HCT116 (cell line): Measurements from ENCODE around the gene SLC38A2.

Experiments
- ZFX ChIP-seq: fragments of 450-650 bp; IDR thresholded peaks from 2 replicates; pipeline ENCODE4 v1.6.1; 2017
- TF ChIP-seq, protein P1 (sequence below): IDR thresholded peaks from 2 replicates; pipeline ENCODE4 v1.6.1; 2012; ENCODE audit warnings: low read depth
- TF ChIP-seq, protein P2 (sequence below), 3 experiments: fragments of 200-600 bp in 1 of 3; sonication (generic) in 1 of 3; IDR thresholded peaks in 2 of 3; conservative IDR thresholded peaks in 1 of 3; 2 replicates each; pipeline ENCODE4 v1.5.1; 2012 to 2017; ENCODE audit warnings: low read depth in 2 of 3, low read length in 2 of 3, antibody characterized with exemption in 1 of 3, borderline replicate concordance in 1 of 3, control low read depth in 1 of 3, mild to moderate bottlenecking in 1 of 3, mixed read lengths in 1 of 3, mixed run types in 1 of 3, moderate library complexity in 1 of 3; ENCODE audit not compliant: insufficient read depth in 1 of 3

DNA sequence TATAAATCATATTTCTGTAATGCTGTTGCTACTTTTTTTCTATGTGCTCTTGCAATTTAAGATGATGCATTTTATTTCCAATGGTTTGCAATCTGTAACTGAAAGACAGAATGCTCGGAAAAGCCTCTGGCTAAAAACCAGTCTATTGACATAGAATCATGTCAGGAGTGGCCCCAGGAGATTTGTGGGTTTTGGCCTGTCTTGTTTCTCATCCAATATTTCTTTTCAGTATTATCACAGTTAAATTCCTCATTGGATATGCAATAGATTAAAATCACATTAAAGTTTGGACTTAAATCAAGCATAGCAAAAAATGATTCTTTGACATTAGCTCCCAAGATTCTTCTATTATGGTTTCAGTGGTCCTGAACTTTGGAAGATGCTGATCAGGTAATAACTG lies 19.1 kb upstream of the SLC38A2 start:
- TF ChIP-seq, protein P1, sequence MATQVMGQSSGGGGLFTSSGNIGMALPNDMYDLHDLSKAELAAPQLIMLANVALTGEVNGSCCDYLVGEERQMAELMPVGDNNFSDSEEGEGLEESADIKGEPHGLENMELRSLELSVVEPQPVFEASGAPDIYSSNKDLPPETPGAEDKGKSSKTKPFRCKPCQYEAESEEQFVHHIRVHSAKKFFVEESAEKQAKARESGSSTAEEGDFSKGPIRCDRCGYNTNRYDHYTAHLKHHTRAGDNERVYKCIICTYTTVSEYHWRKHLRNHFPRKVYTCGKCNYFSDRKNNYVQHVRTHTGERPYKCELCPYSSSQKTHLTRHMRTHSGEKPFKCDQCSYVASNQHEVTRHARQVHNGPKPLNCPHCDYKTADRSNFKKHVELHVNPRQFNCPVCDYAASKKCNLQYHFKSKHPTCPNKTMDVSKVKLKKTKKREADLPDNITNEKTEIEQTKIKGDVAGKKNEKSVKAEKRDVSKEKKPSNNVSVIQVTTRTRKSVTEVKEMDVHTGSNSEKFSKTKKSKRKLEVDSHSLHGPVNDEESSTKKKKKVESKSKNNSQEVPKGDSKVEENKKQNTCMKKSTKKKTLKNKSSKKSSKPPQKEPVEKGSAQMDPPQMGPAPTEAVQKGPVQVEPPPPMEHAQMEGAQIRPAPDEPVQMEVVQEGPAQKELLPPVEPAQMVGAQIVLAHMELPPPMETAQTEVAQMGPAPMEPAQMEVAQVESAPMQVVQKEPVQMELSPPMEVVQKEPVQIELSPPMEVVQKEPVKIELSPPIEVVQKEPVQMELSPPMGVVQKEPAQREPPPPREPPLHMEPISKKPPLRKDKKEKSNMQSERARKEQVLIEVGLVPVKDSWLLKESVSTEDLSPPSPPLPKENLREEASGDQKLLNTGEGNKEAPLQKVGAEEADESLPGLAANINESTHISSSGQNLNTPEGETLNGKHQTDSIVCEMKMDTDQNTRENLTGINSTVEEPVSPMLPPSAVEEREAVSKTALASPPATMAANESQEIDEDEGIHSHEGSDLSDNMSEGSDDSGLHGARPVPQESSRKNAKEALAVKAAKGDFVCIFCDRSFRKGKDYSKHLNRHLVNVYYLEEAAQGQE = no peak
- TF ChIP-seq, protein P2, sequence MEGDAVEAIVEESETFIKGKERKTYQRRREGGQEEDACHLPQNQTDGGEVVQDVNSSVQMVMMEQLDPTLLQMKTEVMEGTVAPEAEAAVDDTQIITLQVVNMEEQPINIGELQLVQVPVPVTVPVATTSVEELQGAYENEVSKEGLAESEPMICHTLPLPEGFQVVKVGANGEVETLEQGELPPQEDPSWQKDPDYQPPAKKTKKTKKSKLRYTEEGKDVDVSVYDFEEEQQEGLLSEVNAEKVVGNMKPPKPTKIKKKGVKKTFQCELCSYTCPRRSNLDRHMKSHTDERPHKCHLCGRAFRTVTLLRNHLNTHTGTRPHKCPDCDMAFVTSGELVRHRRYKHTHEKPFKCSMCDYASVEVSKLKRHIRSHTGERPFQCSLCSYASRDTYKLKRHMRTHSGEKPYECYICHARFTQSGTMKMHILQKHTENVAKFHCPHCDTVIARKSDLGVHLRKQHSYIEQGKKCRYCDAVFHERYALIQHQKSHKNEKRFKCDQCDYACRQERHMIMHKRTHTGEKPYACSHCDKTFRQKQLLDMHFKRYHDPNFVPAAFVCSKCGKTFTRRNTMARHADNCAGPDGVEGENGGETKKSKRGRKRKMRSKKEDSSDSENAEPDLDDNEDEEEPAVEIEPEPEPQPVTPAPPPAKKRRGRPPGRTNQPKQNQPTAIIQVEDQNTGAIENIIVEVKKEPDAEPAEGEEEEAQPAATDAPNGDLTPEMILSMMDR (IDR thresholded peaks at IDR 0.05 in 2 of 3, conservative IDR thresholded peaks at IDR 0.05 in 1 of 3; ENCODE audit: borderline replicate concordance in 1 of 3, insufficient read depth in 1 of 3, low read depth in 2 of 3, low read length in 2 of 3) = no peak
- no peak for TF ChIP-seq ZFX
